Mesothelial cell of epicardium (in vitro differentiated cells): Measurements from ENCODE around the gene LIME1. TPM values are rescaled to one million over a fixed set of nuclear protein-coding genes. Genes with fewer than 3 reads are reported as not detected.

Experiments
- DNase-seq, 2 experiments: peaks; one replicate each; pipeline ENCODE4 v3.0.0; 2021; ENCODE audit warnings: low spot score in 2 of 2; ENCODE audit not compliant: unreplicated experiment in 2 of 2
- H3K27ac Mint-ChIP-seq: 2 replicates; pipeline ENCODE4 v1.8.0; 2021; ENCODE audit warnings: mixed read lengths
- H3K27me3 Mint-ChIP-seq: 2 replicates; pipeline ENCODE4 v1.8.0; 2021; ENCODE audit warnings: low read depth, mixed read lengths
- H3K36me3 Mint-ChIP-seq: 2 replicates; pipeline ENCODE4 v1.8.0; 2021; ENCODE audit warnings: mixed read lengths
- H3K4me1 Mint-ChIP-seq: 2 replicates; pipeline ENCODE4 v1.8.0; 2021; ENCODE audit warnings: mixed read lengths
- H3K4me3 Mint-ChIP-seq: 2 replicates; pipeline ENCODE4 v1.8.0; 2021; ENCODE audit warnings: mild to moderate bottlenecking, moderate library complexity, mixed read lengths
- H3K9me3 Mint-ChIP-seq: 2 replicates; pipeline ENCODE4 v1.8.0; 2021; ENCODE audit warnings: mixed read lengths
- CTCF ChIP-seq: fragments of 200-600 bp; sonication (generic); IDR thresholded peaks from one replicate; pipeline ENCODE4 v1.5.0; 2021; ENCODE audit warnings: antibody characterized with exemption; ENCODE audit not compliant: unreplicated experiment
- total RNA-seq: library from RNA; stranded (reverse); gene quantifications from 3 replicates; pipeline ENCODE4 v1.2.1, GENCODE V29; 2021

The LIME1 gene
- total RNA-seq, 1 donor from 2014 or later, result 18.4 TPM

- Mint-ChIP-seq H3K27me3 (no peaks in the 10 kb centered on the region), H3K4me1 (no peaks in the 10 kb centered on the region), H3K27ac (peak overlapping the region; percentile 16), H3K4me3 (no peak overlapping the region), H3K36me3 (peaks cover 7% of the 10 kb centered on the region), H3K9me3 (no peaks in the 10 kb centered on the region)
- no peak for DNase-seq
- no peak for TF ChIP-seq CTCF
Measured at GRCh38 chr20:63693733-63694583, 42.5 kb upstream of the LIME1 start.

- Mint-ChIP-seq H3K27me3 (no peaks in the 10 kb centered on the region), H3K36me3 (peaks cover 7% of the 10 kb centered on the region)
- no peak for DNase-seq
Measured at GRCh38 chr20:63694584-63695423, 41.7 kb upstream of the LIME1 start.

GRCh38 chr20:63695424-63696305 lies 40.8 kb upstream of the LIME1 start:
- no peaks in the 10 kb centered on the region for H3K4me1 Mint-ChIP-seq
- peaks cover 7% of the 10 kb centered on the region for H3K36me3 Mint-ChIP-seq
- H3K4me3 Mint-ChIP-seq, result no peak overlapping the region
- no peaks in the 10 kb centered on the region for H3K27me3 Mint-ChIP-seq
- H3K9me3 Mint-ChIP-seq, result no peaks in the 10 kb centered on the region
- no peak for DNase-seq
- no peak for TF ChIP-seq CTCF
- no peak overlapping the region for H3K27ac Mint-ChIP-seq

More at GRCh38 chr20:63694584-63695423, 41.7 kb upstream of the LIME1 start:
- H3K4me1 Mint-ChIP-seq, result no peaks in the 10 kb centered on the region
- H3K4me3 Mint-ChIP-seq, result no peak overlapping the region
- no peak overlapping the region for H3K27ac Mint-ChIP-seq
- TF ChIP-seq CTCF, result no peak
- no peaks in the 10 kb centered on the region for H3K9me3 Mint-ChIP-seq

GRCh38 chr20:63696306-63696627 lies 40.2 kb upstream of the LIME1 start:
- TF ChIP-seq CTCF, result no peak
- Mint-ChIP-seq H3K27ac (no peak overlapping the region), H3K36me3 (peaks cover 7% of the 10 kb centered on the region), H3K9me3 (no peaks in the 10 kb centered on the region), H3K4me3 (peak overlapping the region; percentile 37), H3K4me1 (no peaks in the 10 kb centered on the region), H3K27me3 (no peaks in the 10 kb centered on the region)
- DNase-seq, result no peak

- Mint-ChIP-seq H3K27ac (no peak within 1 kb of the TSS), H3K4me1 (no peaks in the 10 kb centered on the region), H3K36me3 (peaks cover 7% of the 10 kb centered on the region), H3K27me3 (no peaks in the 10 kb centered on the region), H3K4me3 (peak within 1 kb of the TSS; percentile 43), H3K9me3 (no peaks in the 10 kb centered on the region)
- no peak for TF ChIP-seq CTCF
- DNase-seq, result no peak
Measured at GRCh38 chr20:63696628-63697356, 39.7 kb upstream of the LIME1 start, which contains the start of gene TNFRSF6B. TNFRSF6B (plus strand) TSS chr20:63696652; CDS start chr20:63696768, 116 bp downstream.
